H1 (cell line): ENCODE data around the gene PCDHA10. TPM values are rescaled to one million over a fixed set of nuclear protein-coding genes. Genes with fewer than 3 reads are reported as not detected.
A peak's percentile ranks its signal among the peaks of the same experiment; 100 is the strongest.

Experiments used
- CTCF ChIA-PET: fragments of 300-600 bp; sonication (Branson Sonifier 250); formaldehyde crosslinking; loops from one replicate; lab custom pipeline; 2021; ENCODE audit not compliant: partially characterized antibody; lab: Charles Lee
- POLR2A ChIA-PET: fragments of 300-600 bp; sonication (Branson Sonifier 250); formaldehyde crosslinking; loops from one replicate; lab custom pipeline; 2021; ENCODE audit warnings: inconsistent platforms; ENCODE audit not compliant: partially characterized antibody; lab: Charles Lee
- DNase-seq, 2 experiments: peaks; one replicate each; pipeline versions ENCODE4 v3.0.0 to v3.0.0-alpha.2; 2010 to 2022; ENCODE audit warnings: low spot score in 2 of 2, low read depth in 1 of 2, mixed read lengths in 1 of 2
- FAIRE-seq: peaks from 2 replicates; lab custom pipeline; 2011; peaks lifted over from hg19 to GRCh38; lab: Jason Lieb, UNC
- H2AFZ ChIP-seq: 2 replicates; pipeline ENCODE4 v1.8.1; 2012; ENCODE audit warnings: low read length, inconsistent platforms
- H2AK5ac ChIP-seq: 2 replicates; pipeline ENCODE4 v1.6.1; 2013; ENCODE audit warnings: low read depth, low read length
- H2BK120ac ChIP-seq: replicated peaks from 2 replicates; pipeline ENCODE3; 2013; ENCODE audit warnings: low read depth, low read length, inconsistent platforms
- H2BK12ac ChIP-seq: 2 replicates; pipeline ENCODE4 v1.6.1; 2013; ENCODE audit warnings: low read depth, low read length
- H2BK15ac ChIP-seq: 2 replicates; pipeline ENCODE4 v1.6.1; 2013; ENCODE audit warnings: low read length
- H2BK20ac ChIP-seq: 2 replicates; pipeline ENCODE4 v1.6.1; 2013; ENCODE audit warnings: low read length
- H2BK5ac ChIP-seq: 2 replicates; pipeline ENCODE4 v1.6.1; 2013; ENCODE audit warnings: low read depth, low read length
- H3K14ac ChIP-seq: 2 replicates; pipeline ENCODE4 v1.6.1; 2013; ENCODE audit warnings: inconsistent platforms; ENCODE audit not compliant: insufficient read length
- H3K18ac ChIP-seq: 2 replicates; pipeline ENCODE4 v1.6.1; 2013; ENCODE audit warnings: low read length; ENCODE audit errors: extremely low read depth
- H3K23ac ChIP-seq: 2 replicates; pipeline ENCODE4 v1.6.1; 2013; ENCODE audit warnings: inconsistent platforms; ENCODE audit not compliant: insufficient read length
- H3K23me2 ChIP-seq: 2 replicates; pipeline ENCODE4 v1.6.1; 2013; ENCODE audit warnings: low read depth, low read length
- H3K27ac ChIP-seq: 2 replicates; pipeline ENCODE4 v1.6.1; 2011; ENCODE audit warnings: low read depth, low read length, inconsistent platforms
- H3K27me3 ChIP-seq, 4 experiments: replicated peaks in 1 of 4; 1 replicate in 1 of 4; 2 replicates in 3 of 4; pipeline versions ENCODE4 v1.6.1 to v1.8.1; 2011 to 2013; ENCODE audit warnings: low read length in 3 of 4, mild to moderate bottlenecking in 3 of 4, inconsistent platforms in 2 of 4, mixed read lengths in 2 of 4, moderate library complexity in 1 of 4; ENCODE audit not compliant: control insufficient read depth in 3 of 4, insufficient read depth in 3 of 4; ENCODE audit errors: extremely low read depth in 1 of 4
- H3K36me3 ChIP-seq, 4 experiments: 2 replicates each; pipeline versions ENCODE4 v1.6.1 to v1.8.1; 2011 to 2013; ENCODE audit warnings: mild to moderate bottlenecking in 4 of 4, low read length in 3 of 4, moderate library complexity in 2 of 4, control low read depth in 1 of 4, inconsistent platforms in 1 of 4; ENCODE audit not compliant: insufficient read depth in 4 of 4, control insufficient read depth in 2 of 4
- H3K4ac ChIP-seq: replicated peaks from 2 replicates; pipeline ENCODE3; 2013; ENCODE audit warnings: low read length, low read depth, mixed read lengths, inconsistent platforms; ENCODE audit not compliant: insufficient read length
- H3K4me1 ChIP-seq, 4 experiments: replicated peaks in 1 of 4; 1 replicate in 1 of 4; 2 replicates in 3 of 4; pipeline versions ENCODE4 v1.6.1 to v1.8.1; 2011 to 2013; ENCODE audit warnings: low read length in 3 of 4, inconsistent platforms in 2 of 4, mixed read lengths in 1 of 4; ENCODE audit not compliant: insufficient read depth in 4 of 4, control insufficient read depth in 3 of 4
- H3K4me2 ChIP-seq, 2 experiments: 2 replicates each; pipeline versions ENCODE4 v1.6.1 to v1.8.1; 2011 to 2013; ENCODE audit warnings: low read depth in 2 of 2, low read length in 2 of 2, control low read depth in 1 of 2, inconsistent platforms in 1 of 2, mild to moderate bottlenecking in 1 of 2; ENCODE audit not compliant: insufficient read depth in 1 of 2
- H3K4me3 ChIP-seq, 4 experiments: fragments of 200-600, 300-600 bp in 1 of 4; sonication (generic), shearing (Covaris generic), sonication (Bioruptor Twin) in 1 of 4; 2 replicates each; pipeline versions ENCODE4 v1.5.1 to v1.8.1; 2011 to 2016; ENCODE audit warnings: low read length in 4 of 4, low read depth in 3 of 4, control low read depth in 2 of 4, inconsistent platforms in 2 of 4, mild to moderate bottlenecking in 2 of 4, mixed read lengths in 1 of 4, moderate library complexity in 1 of 4; ENCODE audit not compliant: insufficient read depth in 2 of 4; ENCODE audit errors: extremely low read depth in 1 of 4
- H3K56ac ChIP-seq: replicated peaks from 2 replicates; pipeline ENCODE3; 2013; ENCODE audit warnings: low read depth, mild to moderate bottlenecking, mixed read lengths, low read length, inconsistent platforms; ENCODE audit not compliant: insufficient read length
- H3K79me1 ChIP-seq: 2 replicates; pipeline ENCODE4 v1.6.1; 2013; ENCODE audit warnings: low read depth, low read length, control low read depth
- H3K79me2 ChIP-seq, 2 experiments: 2 replicates each; pipeline versions ENCODE4 v1.6.1 to v1.8.1; 2012 to 2013; ENCODE audit warnings: low read length in 2 of 2, mild to moderate bottlenecking in 2 of 2, inconsistent platforms in 1 of 2; ENCODE audit not compliant: insufficient read depth in 2 of 2, control insufficient read depth in 1 of 2
- H3K9ac ChIP-seq, 4 experiments: replicated peaks in 1 of 4; 1 replicate in 1 of 4; 2 replicates in 3 of 4; pipeline versions ENCODE4 v1.6.1 to v1.8.1; 2011 to 2013; ENCODE audit warnings: low read depth in 3 of 4, low read length in 3 of 4, control low read depth in 2 of 4, mild to moderate bottlenecking in 2 of 4, moderate library complexity in 2 of 4, inconsistent platforms in 1 of 4; ENCODE audit errors: extremely low read depth in 1 of 4
- H3K9me3 ChIP-seq, 2 experiments: 2 replicates each; pipeline versions ENCODE4 v1.6.1 to v1.8.1; 2012 to 2013; ENCODE audit warnings: mild to moderate bottlenecking in 2 of 2, moderate library complexity in 2 of 2, control low read depth in 1 of 2, inconsistent platforms in 1 of 2, low read depth in 1 of 2, low read length in 1 of 2, mixed read lengths in 1 of 2; ENCODE audit not compliant: insufficient read depth in 2 of 2
- H4K20me1 ChIP-seq, 2 experiments: replicated peaks in 1 of 2; 2 replicates each; pipeline versions ENCODE3 to v1.8.1; 2011 to 2013; ENCODE audit warnings: inconsistent platforms in 2 of 2, low read length in 2 of 2, mild to moderate bottlenecking in 1 of 2; ENCODE audit not compliant: insufficient read depth in 2 of 2, control insufficient read depth in 1 of 2
- H4K5ac ChIP-seq: 2 replicates; pipeline ENCODE4 v1.6.1; 2013; ENCODE audit warnings: low read length, low read depth, mixed read lengths, inconsistent platforms; ENCODE audit not compliant: insufficient read length
- H4K8ac ChIP-seq: 2 replicates; pipeline ENCODE4 v1.8.0; 2013; ENCODE audit warnings: mild to moderate bottlenecking, moderate library complexity, low read length, inconsistent platforms; ENCODE audit not compliant: insufficient read depth; ENCODE audit errors: extremely low read depth
- H4K91ac ChIP-seq: replicated peaks from 2 replicates; pipeline ENCODE3; 2013; ENCODE audit warnings: low read length, mixed read lengths, inconsistent platforms; ENCODE audit not compliant: insufficient read length
- ASH2L ChIP-seq: fragments of 200-600, 300-600 bp; sonication (generic); IDR thresholded peaks from one replicate; pipeline ENCODE4 v1.7.1; 2017; ENCODE audit warnings: low read length
- BACH1 ChIP-seq: IDR thresholded peaks from 2 replicates; pipeline ENCODE4 v1.6.1; 2012; ENCODE audit warnings: low read length, improper control_type of control experiment
- CBX5 ChIP-seq: fragments of 300-800, 300-1000 bp; sonication (generic); IDR thresholded peaks from 2 replicates; pipeline ENCODE4 v1.7.1; 2016; ENCODE audit warnings: antibody characterized with exemption, low read length, low read depth
- CHD1 ChIP-seq: IDR thresholded peaks from 2 replicates; pipeline ENCODE4 v1.6.1; 2012; ENCODE audit warnings: low read depth, low read length, improper control_type of control experiment
- CTBP2 ChIP-seq: IDR thresholded peaks from 2 replicates; pipeline ENCODE4 v1.7.0; 2011; ENCODE audit warnings: borderline replicate concordance, mild to moderate bottlenecking, moderate library complexity, mixed read lengths, low read length; ENCODE audit not compliant: insufficient read depth, insufficient read length
- EGR1 ChIP-seq: IDR thresholded peaks from 2 replicates; pipeline ENCODE4 v1.6.1; 2011; ENCODE audit warnings: low read depth, low read length, borderline replicate concordance
- RFX5 ChIP-seq: IDR thresholded peaks from 2 replicates; pipeline ENCODE4 v1.6.1; 2011; ENCODE audit warnings: low read depth, low read length, improper control_type of control experiment, borderline replicate concordance
- SUZ12 ChIP-seq: fragments of 200-600 bp; sonication (generic); IDR thresholded peaks from 2 replicates; pipeline ENCODE4 v1.6.1; 2012; ENCODE audit warnings: mild to moderate bottlenecking, inconsistent platforms, low read length, moderate library complexity, mixed read lengths
- TBP ChIP-seq: IDR thresholded peaks from 2 replicates; pipeline ENCODE4 v1.6.1; 2011; ENCODE audit warnings: low read depth, low read length, improper control_type of control experiment
- TCF12 ChIP-seq: IDR thresholded peaks from 2 replicates; pipeline ENCODE4 v1.6.1; 2011; ENCODE audit warnings: low read depth, mild to moderate bottlenecking, low read length
- YY1 ChIP-seq: IDR thresholded peaks from 2 replicates; pipeline ENCODE4 v1.6.1; 2011; ENCODE audit warnings: low read depth, mild to moderate bottlenecking, low read length
- WGBS, 2 experiments: shearing (Covaris generic) in 1 of 2; methylation state at CpG; one replicate each; pipeline versions ENCODE4 v1.1.6 to v1.1.7; 2013 to 2015; ENCODE audit warnings: low lambda C conversion rate in 2 of 2, mixed read lengths in 2 of 2, inconsistent platforms in 1 of 2, low coverage in 1 of 2, missing lambda C conversion rate in 1 of 2; ENCODE audit not compliant: insufficient replicate concordance in 2 of 2, insufficient coverage in 1 of 2, insufficient read length in 1 of 2; ENCODE audit errors: extremely low coverage in 1 of 2, missing lambda C conversion rate in 1 of 2; 5-methylcytosine and 5-hydroxymethylcytosine counted together
- polyA plus RNA-seq, 7 experiments: library from polyadenylated mRNA; depleted of rRNA in 3 of 7; stranded (reverse) in 5 of 7; unstranded in 2 of 7; fragments of >200 nt in 5 of 7; fragments of 200-250 nt in 2 of 7; gene quantifications; 1 replicate in 5 of 7; 2 replicates in 1 of 7; 4 replicates in 1 of 7; pipeline versions ENCODE4 v1.2.1 to v1.2.3, GENCODE V29; 2011 to 2013; ENCODE audit warnings: missing spikeins in 2 of 7, mixed read lengths in 2 of 7
- total RNA-seq: library from RNA; stranded (reverse); fragmentation: NEBNext Ultra II Directional; extraction: Animal tissue kit (Norgen Biotek cat#: 25700); gene quantifications from 2 replicates; pipeline ENCODE4 v1.2.1, GENCODE V29; 2021

The PCDHA10 gene
- total and polyA plus RNA-seq, 2 of the 8 experiments (the other 6 are each of a cell fraction or from before 2014, with no cell fraction given): 2.8 to 5.4 TPM

DNA sequence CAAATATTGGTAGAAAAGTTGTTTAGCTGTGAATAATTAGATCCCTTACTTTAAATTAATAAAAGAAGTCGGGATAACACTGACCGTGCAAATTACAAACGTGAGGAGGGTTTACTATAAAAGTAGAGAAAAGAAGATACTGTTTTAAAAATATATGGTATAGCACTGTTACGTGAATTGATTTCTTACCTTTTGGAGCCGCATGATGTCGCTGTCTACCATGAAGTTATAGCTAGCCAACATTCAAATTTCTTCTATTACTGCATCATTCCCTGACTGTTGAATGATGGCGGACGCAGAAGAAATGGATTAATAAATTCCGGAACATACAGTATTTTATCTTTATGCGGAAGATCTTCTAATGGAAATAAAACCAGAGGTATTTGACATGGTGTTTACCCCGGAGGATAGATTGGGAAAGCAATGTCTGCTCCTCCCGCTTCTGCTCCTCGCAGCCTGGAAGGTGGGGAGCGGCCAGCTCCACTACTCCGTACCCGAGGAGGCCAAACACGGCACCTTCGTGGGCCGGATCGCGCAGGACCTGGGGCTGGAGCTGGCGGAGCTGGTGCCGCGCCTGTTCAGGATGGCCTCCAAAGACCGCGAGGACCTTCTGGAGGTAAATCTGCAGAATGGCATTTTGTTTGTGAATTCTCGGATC lies 27.9 kb upstream of the PCDHA10 start, which contains the start of gene PCDHA6:
TSS of gene PCDHA6 (plus strand) at position 257 of the 658 bp plus-strand sequence. CDS start at position 389, 132 bp downstream.
- ChIA-PET CTCF (interaction anchor here (0.7 to 6.0 kb wide), 30 partner anchors 8 to 254 kb away, joined by 3 to 58 read pairs (median 4); partner anchors contain the start of genes PCDHA1, PCDHA10, PCDHA11 and PCDHA2), POLR2A (interaction anchor here (0.7 to 1.8 kb wide), 9 partner anchors 9 to 267 kb away, joined by 3 to 5 read pairs (median 4); partner anchors contain the start of genes PCDHA1, PCDHA12, PCDHA8 and PCDHB2)
- Histone ChIP-seq H3K27ac (no peak within 1 kb of the TSS), H2BK20ac (no peak within 1 kb of the TSS), H2BK120ac (no peak within 1 kb of the TSS), H3K4me2 (no peak within 1 kb of the TSS; a peak in 1 of 4 replicates), H4K5ac (no peak within 1 kb of the TSS), H3K4me3 (peak within 1 kb of the TSS in 1 of 4 experiments; percentile 62; a peak in 2 of 8 replicates), H3K14ac (no peak within 1 kb of the TSS), H2AFZ (no peak within 1 kb of the TSS), H2BK15ac (no peak within 1 kb of the TSS), H3K27me3 (no peaks in the 10 kb centered on the region), H3K18ac (no peak within 1 kb of the TSS; the same call in 1 of the 2 replicates), H3K36me3 (peaks cover 0 to 3% (median 0%) of the 10 kb centered on the region in 4 experiments; a peak in 1 of 8 replicates), H2BK5ac (no peak within 1 kb of the TSS), H2BK12ac (no peak within 1 kb of the TSS), H3K4ac (no peak within 1 kb of the TSS), H3K23me2 (no peaks in the 10 kb centered on the region), H3K9me3 (peaks cover 0 to 12% of the 10 kb centered on the region in 2 experiments; a peak in 1 of 4 replicates), H2AK5ac (no peak within 1 kb of the TSS), H4K8ac (peak within 1 kb of the TSS; percentile 4; the same call in 1 of the 2 replicates), H3K4me1 (no peaks in the 10 kb centered on the region), H3K56ac (no peak within 1 kb of the TSS), H3K23ac (no peak within 1 kb of the TSS), H4K91ac (no peak within 1 kb of the TSS), H4K20me1 (peaks cover 0 to 1% of the 10 kb centered on the region in 2 experiments), H3K9ac (peak within 1 kb of the TSS in 1 of 4 experiments; percentile 45; a peak in 1 of 7 replicates), H3K79me1 (no peaks in the 10 kb centered on the region), H3K79me2 (no peaks in the 10 kb centered on the region; a peak in 1 of 4 replicates)
- FAIRE-seq (no peak), DNase-seq (no peak)
- TF ChIP-seq CTBP2: no peak
- no peak for TF ChIP-seq EGR1
- TF ChIP-seq SUZ12: no peak
- TF ChIP-seq TBP: no peak
- TF ChIP-seq YY1: no peak
- no peak for TF ChIP-seq TCF12
- no peak for TF ChIP-seq CBX5
- no peak for TF ChIP-seq ASH2L
- no peak for TF ChIP-seq BACH1
- TF ChIP-seq RFX5: no peak
- TF ChIP-seq CHD1: no peak
- WGBS, 2 experiments: 94% methylated on average over 25 of the region's 27 CpGs; no CpG with 5 or more reads in 1 of the 2 experiments
